Spleen (tissue), 7 donors: ENCODE data around the gene ELOF1.

ENCODE experiments used
- POLR2A ChIP-seq, 3 donors: fragments of 450-650 bp; IDR thresholded peaks; one replicate each; pipeline ENCODE4 v1.5.1; 2017; ENCODE audit warnings: antibody characterized with exemption in 3 of 3, mild to moderate bottlenecking in 1 of 3
- POLR2AphosphoS5 ChIP-seq, 3 donors: sonication (generic); formaldehyde crosslinking; IDR thresholded peaks; one replicate each; pipeline ENCODE4 v1.5.1; 2017; ENCODE audit warnings: antibody characterized with exemption in 3 of 3
- TF ChIP-seq, protein P1 (sequence below), 11 experiments: fragments of 200-600 bp in 7 of 11; fragments of 450-650 bp in 4 of 11; sonication (generic) in 4 of 11; IDR thresholded peaks in 8 of 11; conservative IDR thresholded peaks in 3 of 11; 1 replicate in 7 of 11; 2 replicates in 4 of 11; pipeline versions ENCODE4 v1.4.0 to v1.8.0; 2016 to 2021; ENCODE audit warnings: antibody characterized with exemption in 11 of 11, inconsistent platforms in 4 of 11, mild to moderate bottlenecking in 1 of 11
- donor health status: DM: no; HTN: no; CAD: no; lungs with moderate emphysema.
- donor health status: DM: no; HTN: no; CAD: no.
- donor health status: DM: no; HTN: no; CAD: no.

GRCh38 chr19:11519138-11519537 is 39.9 kb downstream of the ELOF1 start:
- TF ChIP-seq, protein P1, sequence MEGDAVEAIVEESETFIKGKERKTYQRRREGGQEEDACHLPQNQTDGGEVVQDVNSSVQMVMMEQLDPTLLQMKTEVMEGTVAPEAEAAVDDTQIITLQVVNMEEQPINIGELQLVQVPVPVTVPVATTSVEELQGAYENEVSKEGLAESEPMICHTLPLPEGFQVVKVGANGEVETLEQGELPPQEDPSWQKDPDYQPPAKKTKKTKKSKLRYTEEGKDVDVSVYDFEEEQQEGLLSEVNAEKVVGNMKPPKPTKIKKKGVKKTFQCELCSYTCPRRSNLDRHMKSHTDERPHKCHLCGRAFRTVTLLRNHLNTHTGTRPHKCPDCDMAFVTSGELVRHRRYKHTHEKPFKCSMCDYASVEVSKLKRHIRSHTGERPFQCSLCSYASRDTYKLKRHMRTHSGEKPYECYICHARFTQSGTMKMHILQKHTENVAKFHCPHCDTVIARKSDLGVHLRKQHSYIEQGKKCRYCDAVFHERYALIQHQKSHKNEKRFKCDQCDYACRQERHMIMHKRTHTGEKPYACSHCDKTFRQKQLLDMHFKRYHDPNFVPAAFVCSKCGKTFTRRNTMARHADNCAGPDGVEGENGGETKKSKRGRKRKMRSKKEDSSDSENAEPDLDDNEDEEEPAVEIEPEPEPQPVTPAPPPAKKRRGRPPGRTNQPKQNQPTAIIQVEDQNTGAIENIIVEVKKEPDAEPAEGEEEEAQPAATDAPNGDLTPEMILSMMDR (IDR thresholded peaks at IDR 0.05 in 8 of 11, conservative IDR thresholded peaks at IDR 0.05 in 3 of 11) = no peak
- TF ChIP-seq POLR2AphosphoS5 (IDR thresholded peaks at IDR 0.05) (no peak), POLR2A (IDR thresholded peaks at IDR 0.05) (no peak)
